GM12865 (cell line): Measurements from ENCODE around the gene CCDC70.

Experiments
- DNase-seq: peaks from one replicate; pipeline ENCODE4 v3.0.0; 2010; ENCODE audit warnings: low read depth
- H3K4me3 ChIP-seq: 2 replicates; pipeline ENCODE4 v1.5.1; 2011; ENCODE audit warnings: mild to moderate bottlenecking, low read depth, low read length, control low read depth
- TF ChIP-seq, protein P1 (sequence below): IDR thresholded peaks from 2 replicates; pipeline ENCODE4 v1.5.1; 2011; ENCODE audit warnings: low read length, control low read depth, low read depth, inconsistent platforms; ENCODE audit not compliant: insufficient read depth; ENCODE audit errors: missing control alignments

The CCDC70 gene

DNA sequence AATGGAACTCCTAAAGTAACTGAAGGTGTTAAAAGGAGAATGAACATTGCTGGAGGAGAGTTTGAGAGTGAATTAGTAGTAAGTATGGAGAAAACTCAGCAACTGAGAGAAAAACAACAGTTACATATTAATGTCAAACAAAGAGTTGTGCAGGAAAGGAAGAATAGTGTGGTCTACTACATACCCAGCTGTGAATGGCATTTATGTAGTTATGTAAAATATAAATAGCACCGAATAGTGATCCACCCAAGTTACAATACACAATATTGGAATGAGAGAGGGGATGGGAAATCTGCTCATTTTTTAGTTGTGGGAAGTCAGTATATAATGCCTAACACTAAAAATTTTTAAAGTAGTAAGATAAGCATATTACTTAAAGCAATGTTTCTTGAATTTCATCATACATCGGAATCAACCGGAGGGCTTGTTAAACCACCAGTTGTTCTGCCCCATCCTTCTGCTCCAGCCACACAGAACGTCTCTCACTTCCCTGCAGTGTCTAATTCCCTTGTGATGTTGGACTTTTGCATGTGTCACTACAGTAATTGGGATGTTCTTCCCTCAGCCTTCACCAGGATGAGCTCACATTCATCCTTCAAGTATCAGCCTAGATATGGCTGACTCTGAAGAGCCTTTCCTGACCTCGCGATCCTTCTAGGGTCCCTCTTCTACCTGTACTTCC, 11.5 kb downstream of the CCDC70 start:
- TF ChIP-seq, protein P1, sequence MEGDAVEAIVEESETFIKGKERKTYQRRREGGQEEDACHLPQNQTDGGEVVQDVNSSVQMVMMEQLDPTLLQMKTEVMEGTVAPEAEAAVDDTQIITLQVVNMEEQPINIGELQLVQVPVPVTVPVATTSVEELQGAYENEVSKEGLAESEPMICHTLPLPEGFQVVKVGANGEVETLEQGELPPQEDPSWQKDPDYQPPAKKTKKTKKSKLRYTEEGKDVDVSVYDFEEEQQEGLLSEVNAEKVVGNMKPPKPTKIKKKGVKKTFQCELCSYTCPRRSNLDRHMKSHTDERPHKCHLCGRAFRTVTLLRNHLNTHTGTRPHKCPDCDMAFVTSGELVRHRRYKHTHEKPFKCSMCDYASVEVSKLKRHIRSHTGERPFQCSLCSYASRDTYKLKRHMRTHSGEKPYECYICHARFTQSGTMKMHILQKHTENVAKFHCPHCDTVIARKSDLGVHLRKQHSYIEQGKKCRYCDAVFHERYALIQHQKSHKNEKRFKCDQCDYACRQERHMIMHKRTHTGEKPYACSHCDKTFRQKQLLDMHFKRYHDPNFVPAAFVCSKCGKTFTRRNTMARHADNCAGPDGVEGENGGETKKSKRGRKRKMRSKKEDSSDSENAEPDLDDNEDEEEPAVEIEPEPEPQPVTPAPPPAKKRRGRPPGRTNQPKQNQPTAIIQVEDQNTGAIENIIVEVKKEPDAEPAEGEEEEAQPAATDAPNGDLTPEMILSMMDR, result no peak
- DNase-seq, result no peak
- H3K4me3 ChIP-seq, result no peak overlapping the region

DNA sequence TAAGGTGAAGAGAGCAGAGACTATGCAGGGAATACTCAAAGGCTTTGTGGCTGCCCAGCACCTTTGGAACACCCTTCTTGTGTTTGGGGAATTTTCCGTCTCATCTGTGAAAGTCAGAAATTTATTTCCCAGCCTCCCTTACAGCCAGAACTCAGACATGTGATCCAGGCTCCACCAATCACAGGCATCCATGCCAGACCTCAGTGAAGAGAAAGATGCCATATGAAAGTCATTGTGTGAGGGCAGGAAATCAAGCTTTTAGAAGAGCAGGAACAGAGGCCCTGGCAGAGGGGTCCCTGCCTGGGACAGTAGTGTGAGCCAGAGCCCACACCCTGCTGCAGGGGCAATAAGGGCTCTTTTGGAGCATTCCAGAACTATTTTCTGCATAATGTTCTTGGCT, 12.1 kb downstream of the CCDC70 start:
- no peak for DNase-seq
- H3K4me3 ChIP-seq, result no peak overlapping the region
- TF ChIP-seq, protein P1, result no peak

GRCh38 chr13:51874651-51875050, 12.9 kb downstream of the CCDC70 start:
- DNase-seq, result no peak
- H3K4me3 ChIP-seq, result no peak overlapping the region
- TF ChIP-seq, protein P1, result no peak

- TF ChIP-seq, protein P1, result no peak
- peak; percentile 51 for DNase-seq
- H3K4me3 ChIP-seq, result no peak overlapping the region
Observed at GRCh38 chr13:51879133-51879532, 17.4 kb downstream of the CCDC70 start.

- DNase-seq, result no peak
- TF ChIP-seq, protein P1, result no peak
- H3K4me3 ChIP-seq, result no peak overlapping the region
Observed at GRCh38 chr13:51881296-51881695, 19.5 kb downstream of the CCDC70 start.

GRCh38 chr13:51882570-51883225, 20.9 kb downstream of the CCDC70 start:
- TF ChIP-seq, protein P1, result no peak
- no peak for DNase-seq
- H3K4me3 ChIP-seq, result no peak overlapping the region

GRCh38 chr13:51883226-51883600, 21.4 kb downstream of the CCDC70 start:
- no peak overlapping the region for H3K4me3 ChIP-seq
- TF ChIP-seq, protein P1, result no peak
- no peak for DNase-seq
